HepG2 (cell line): ENCODE data around the gene BICDL1. TPM values are rescaled to one million over a fixed set of nuclear protein-coding genes. Genes with fewer than 3 reads are reported as not detected.
A peak's percentile ranks its signal among the peaks of the same experiment; 100 is the strongest.

Experiments used
- CREM ChIP-seq, 2 experiments: sonication (generic) in 1 of 2; formaldehyde crosslinking in 1 of 2; IDR thresholded peaks; 2 replicates each; pipeline versions ENCODE4 v1.4.0 to v1.6.1; 2016 to 2020; ENCODE audit warnings: antibody characterized with exemption in 1 of 2, mild to moderate bottlenecking in 1 of 2, missing genetic modification reagents in 1 of 2
- EED ChIP-seq: sonication (generic); formaldehyde crosslinking; IDR thresholded peaks from 2 replicates; pipeline ENCODE4 v1.5.0; 2020; ENCODE audit warnings: mild to moderate bottlenecking, missing genetic modification reagents
- GABPA ChIP-seq, 2 experiments: IDR thresholded peaks; 2 replicates each; pipeline ENCODE4 v1.6.1; 2011 to 2016; ENCODE audit warnings: low read depth in 2 of 2, low read length in 1 of 2, missing biosample characterization in 1 of 2, missing genetic modification characterization in 1 of 2
- HDAC1 ChIP-seq: sonication (generic); formaldehyde crosslinking; IDR thresholded peaks from 2 replicates; pipeline ENCODE4 v1.5.1; 2020; ENCODE audit warnings: mild to moderate bottlenecking, missing genetic modification reagents
- JDP2 ChIP-seq: sonication (generic); formaldehyde crosslinking; IDR thresholded peaks from 2 replicates; pipeline ENCODE4 v1.8.1; 2022; ENCODE audit warnings: missing genetic modification reagents, borderline replicate concordance
- KDM1A ChIP-seq: IDR thresholded peaks from 2 replicates; pipeline ENCODE4 v1.6.1; 2016; ENCODE audit warnings: missing compliant biosample characterization
- MED1 ChIP-seq: sonication (generic); formaldehyde crosslinking; IDR thresholded peaks from 2 replicates; pipeline ENCODE4 v1.4.0; 2020; ENCODE audit warnings: missing genetic modification reagents
- NR2F6 ChIP-seq, 2 experiments: IDR thresholded peaks; 2 replicates each; pipeline ENCODE4 v1.6.1; 2016; ENCODE audit warnings: antibody characterized with exemption in 1 of 2, mild to moderate bottlenecking in 1 of 2
- PTBP1 ChIP-seq: fragments of 200-400 bp; formaldehyde crosslinking; IDR thresholded peaks from 2 replicates; pipeline ENCODE4 v1.6.1; 2018; ENCODE audit warnings: low read length, low read depth; ENCODE audit not compliant: poor library complexity, severe bottlenecking
- SMARCE1 ChIP-seq: fragments of 450-650 bp; IDR thresholded peaks from 2 replicates; pipeline ENCODE4 v1.6.1; 2017; ENCODE audit warnings: borderline replicate concordance
- SP140L ChIP-seq: sonication (generic); formaldehyde crosslinking; IDR thresholded peaks from 2 replicates; pipeline ENCODE4 v1.4.0; 2020; ENCODE audit warnings: missing genetic modification reagents, borderline replicate concordance
- SP5 ChIP-seq: IDR thresholded peaks from 2 replicates; pipeline ENCODE4 v1.6.1; 2016; ENCODE audit warnings: low read depth, borderline replicate concordance
- SRSF1 ChIP-seq: fragments of 200-400 bp; formaldehyde crosslinking; optimal IDR thresholded peaks from 2 replicates; pipeline ENCODE3; 2017; ENCODE audit warnings: mild to moderate bottlenecking, low read depth, low read length, moderate library complexity
- TAF1 ChIP-seq: sonication (generic); formaldehyde crosslinking; IDR thresholded peaks from 2 replicates; pipeline ENCODE4 v1.4.0; 2020; ENCODE audit warnings: missing genetic modification reagents
- TAF15 ChIP-seq: fragments of 200-400 bp; formaldehyde crosslinking; IDR thresholded peaks from one replicate; pipeline ENCODE4 v1.6.1; 2018; ENCODE audit warnings: mild to moderate bottlenecking, low read depth, low read length; ENCODE audit not compliant: poor library complexity, severe bottlenecking
- TP53 ChIP-seq: sonication (generic); formaldehyde crosslinking; conservative IDR thresholded peaks from 2 replicates; pipeline ENCODE4 v1.4.0; 2020; ENCODE audit warnings: missing genetic modification reagents
- TRIM24 ChIP-seq: sonication (generic); formaldehyde crosslinking; IDR thresholded peaks from 2 replicates; pipeline ENCODE4 v1.8.0; 2022; ENCODE audit warnings: mild to moderate bottlenecking, missing genetic modification reagents
- ZFP41 ChIP-seq: sonication (generic); formaldehyde crosslinking; IDR thresholded peaks from 2 replicates; pipeline ENCODE4 v1.4.0; 2020; ENCODE audit warnings: mild to moderate bottlenecking, missing genetic modification reagents, borderline replicate concordance
- ZNF232 ChIP-seq: sonication (generic); formaldehyde crosslinking; IDR thresholded peaks from 2 replicates; pipeline ENCODE4 v1.4.0; 2020; ENCODE audit warnings: missing genetic modification reagents, borderline replicate concordance
- ZNF256 ChIP-seq: sonication (generic); formaldehyde crosslinking; conservative IDR thresholded peaks from 2 replicates; pipeline ENCODE4 v1.4.0; 2020; ENCODE audit warnings: missing genetic modification reagents
- ZNF446 ChIP-seq: sonication (generic); formaldehyde crosslinking; IDR thresholded peaks from 2 replicates; pipeline ENCODE4 v1.5.0; 2020; ENCODE audit warnings: mild to moderate bottlenecking, missing genetic modification reagents
- ZNF776 ChIP-seq: sonication (generic); formaldehyde crosslinking; IDR thresholded peaks from 2 replicates; pipeline ENCODE4 v1.4.0; 2020; ENCODE audit warnings: mild to moderate bottlenecking, missing genetic modification reagents
- ZNF781 ChIP-seq: sonication (generic); formaldehyde crosslinking; IDR thresholded peaks from 2 replicates; pipeline ENCODE4 v1.5.1; 2020; ENCODE audit warnings: borderline replicate concordance, mild to moderate bottlenecking, missing genetic modification reagents; ENCODE audit errors: not compliant biosample characterization
- polyA plus RNA-seq, 8 experiments: library from polyadenylated mRNA; depleted of rRNA in 3 of 8; stranded (reverse) in 7 of 8; unstranded in 1 of 8; fragments of >200 nt; fragmentation: Illumina TruSeq in 4 of 8; extraction: Trizol in 4 of 8; gene quantifications; 2 replicates each; pipeline versions ENCODE4 v1.2.1 to v1.2.3, GENCODE V29; 2011 to 2016; ENCODE audit warnings: low read depth in 4 of 8, missing spikeins in 1 of 8, mixed read lengths in 1 of 8; ENCODE audit not compliant: insufficient read depth in 1 of 8
- total RNA-seq, 5 experiments: library from RNA; depleted of rRNA; stranded (reverse); fragments of >200 nt; fragmentation: Illumina TruSeq; extraction: Trizol; gene quantifications; 2 replicates each; pipeline ENCODE4 v1.2.3, GENCODE V29; 2016; ENCODE audit warnings: low read depth in 1 of 5
- TF ChIP-seq, protein P1 (sequence below): sonication (generic); formaldehyde crosslinking; IDR thresholded peaks from 2 replicates; pipeline ENCODE4 v1.4.0; 2020; ENCODE audit warnings: missing genetic modification reagents
- TF ChIP-seq, protein P2 (sequence below): sonication (generic); formaldehyde crosslinking; conservative IDR thresholded peaks from 2 replicates; pipeline ENCODE4 v1.4.0; 2020; ENCODE audit warnings: mild to moderate bottlenecking, missing genetic modification reagents, moderate library complexity
- TF ChIP-seq, protein P3 (sequence below): sonication (generic); formaldehyde crosslinking; IDR thresholded peaks from 2 replicates; pipeline ENCODE4 v1.5.0; 2020; ENCODE audit warnings: mild to moderate bottlenecking, low read depth, missing genetic modification reagents, borderline replicate concordance
- TF ChIP-seq, protein P4 (sequence below): IDR thresholded peaks from 2 replicates; pipeline ENCODE4 v1.6.1; 2016; ENCODE audit warnings: low read depth

BICDL1 gene
- total and polyA plus RNA-seq, 2 of the 13 experiments (the other 11 are each of a cell fraction or from before 2014, with no cell fraction given): 3.6 to 9.7 TPM

DNA sequence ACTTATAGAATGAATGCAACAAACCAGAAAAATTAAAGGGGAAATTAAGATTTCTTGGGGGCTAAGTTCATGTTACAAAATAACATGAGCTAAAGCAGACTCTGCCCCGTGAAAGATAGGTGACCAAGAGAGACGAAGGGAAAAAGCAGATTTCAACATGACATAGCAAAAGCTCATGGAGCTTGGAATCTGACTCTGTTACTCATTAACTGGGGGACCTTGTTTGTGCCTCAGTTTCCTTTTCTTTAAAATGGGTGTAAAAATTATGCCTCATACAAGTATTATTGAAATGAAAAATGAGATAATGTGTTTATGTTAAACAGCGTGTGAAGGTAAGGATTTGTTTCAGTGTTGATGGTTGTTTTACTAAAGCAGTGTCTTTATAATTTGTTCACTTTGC is 11.5 kb downstream of the BICDL1 start (continued):
- TF ChIP-seq ZFP41 (CRISPR knock-in tag) (no peak), ZNF781 (CRISPR knock-in tag) (no peak), ZNF232 (no peak), TAF15 (no peak), SRSF1 (no peak), TP53 (no peak), ZNF256 (CRISPR knock-in tag) (no peak), PTBP1 (no peak), ZNF446 (CRISPR knock-in tag) (no peak), JDP2 (CRISPR knock-in tag) (no peak), HDAC1 (no peak), CREM (IDR thresholded peaks at IDR 0.05) (0 out of 2 replicates have a peak, but pooled peaks have one; percentile 33), CREM (CRISPR knock-in tag; IDR thresholded peaks at IDR 0.05) (no peak), SP5 (CRISPR knock-in tag) (no peak), GABPA (IDR thresholded peaks at IDR 0.05; ENCODE audit: low read depth, low read length) (no peak), GABPA (CRISPR knock-in tag; IDR thresholded peaks at IDR 0.05; ENCODE audit: low read depth) (no peak), SP140L (no peak), MED1 (0 out of 2 replicates have a peak, but pooled peaks have one; percentile 25), SMARCE1 (no peak), KDM1A (CRISPR knock-in tag) (0 out of 2 replicates have a peak, but pooled peaks have one; percentile 43), TAF1 (CRISPR knock-in tag) (no peak), ZNF776 (CRISPR knock-in tag) (no peak), TRIM24 (CRISPR knock-in tag) (no peak), NR2F6 (IDR thresholded peaks at IDR 0.05) (0 out of 2 replicates have a peak, but pooled peaks have one; percentile 11), NR2F6 (CRISPR knock-in tag; IDR thresholded peaks at IDR 0.05) (no peak), EED (no peak)
- TF ChIP-seq, protein P1, sequence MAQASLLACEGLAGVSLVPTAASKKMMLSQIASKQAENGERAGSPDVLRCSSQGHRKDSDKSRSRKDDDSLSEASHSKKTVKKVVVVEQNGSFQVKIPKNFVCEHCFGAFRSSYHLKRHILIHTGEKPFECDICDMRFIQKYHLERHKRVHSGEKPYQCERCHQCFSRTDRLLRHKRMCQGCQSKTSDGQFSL (CRISPR knock-in tag): no peak
- TF ChIP-seq, protein P2, sequence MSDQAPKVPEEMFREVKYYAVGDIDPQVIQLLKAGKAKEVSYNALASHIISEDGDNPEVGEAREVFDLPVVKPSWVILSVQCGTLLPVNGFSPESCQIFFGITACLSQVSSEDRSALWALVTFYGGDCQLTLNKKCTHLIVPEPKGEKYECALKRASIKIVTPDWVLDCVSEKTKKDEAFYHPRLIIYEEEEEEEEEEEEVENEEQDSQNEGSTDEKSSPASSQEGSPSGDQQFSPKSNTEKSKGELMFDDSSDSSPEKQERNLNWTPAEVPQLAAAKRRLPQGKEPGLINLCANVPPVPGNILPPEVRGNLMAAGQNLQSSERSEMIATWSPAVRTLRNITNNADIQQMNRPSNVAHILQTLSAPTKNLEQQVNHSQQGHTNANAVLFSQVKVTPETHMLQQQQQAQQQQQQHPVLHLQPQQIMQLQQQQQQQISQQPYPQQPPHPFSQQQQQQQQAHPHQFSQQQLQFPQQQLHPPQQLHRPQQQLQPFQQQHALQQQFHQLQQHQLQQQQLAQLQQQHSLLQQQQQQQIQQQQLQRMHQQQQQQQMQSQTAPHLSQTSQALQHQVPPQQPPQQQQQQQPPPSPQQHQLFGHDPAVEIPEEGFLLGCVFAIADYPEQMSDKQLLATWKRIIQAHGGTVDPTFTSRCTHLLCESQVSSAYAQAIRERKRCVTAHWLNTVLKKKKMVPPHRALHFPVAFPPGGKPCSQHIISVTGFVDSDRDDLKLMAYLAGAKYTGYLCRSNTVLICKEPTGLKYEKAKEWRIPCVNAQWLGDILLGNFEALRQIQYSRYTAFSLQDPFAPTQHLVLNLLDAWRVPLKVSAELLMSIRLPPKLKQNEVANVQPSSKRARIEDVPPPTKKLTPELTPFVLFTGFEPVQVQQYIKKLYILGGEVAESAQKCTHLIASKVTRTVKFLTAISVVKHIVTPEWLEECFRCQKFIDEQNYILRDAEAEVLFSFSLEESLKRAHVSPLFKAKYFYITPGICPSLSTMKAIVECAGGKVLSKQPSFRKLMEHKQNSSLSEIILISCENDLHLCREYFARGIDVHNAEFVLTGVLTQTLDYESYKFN: 0 out of 2 replicates have a peak, but pooled peaks have one; percentile 13
- TF ChIP-seq, protein P3, sequence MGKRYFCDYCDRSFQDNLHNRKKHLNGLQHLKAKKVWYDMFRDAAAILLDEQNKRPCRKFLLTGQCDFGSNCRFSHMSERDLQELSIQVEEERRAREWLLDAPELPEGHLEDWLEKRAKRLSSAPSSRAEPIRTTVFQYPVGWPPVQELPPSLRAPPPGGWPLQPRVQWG (CRISPR knock-in tag): no peak
- TF ChIP-seq, protein P4, sequence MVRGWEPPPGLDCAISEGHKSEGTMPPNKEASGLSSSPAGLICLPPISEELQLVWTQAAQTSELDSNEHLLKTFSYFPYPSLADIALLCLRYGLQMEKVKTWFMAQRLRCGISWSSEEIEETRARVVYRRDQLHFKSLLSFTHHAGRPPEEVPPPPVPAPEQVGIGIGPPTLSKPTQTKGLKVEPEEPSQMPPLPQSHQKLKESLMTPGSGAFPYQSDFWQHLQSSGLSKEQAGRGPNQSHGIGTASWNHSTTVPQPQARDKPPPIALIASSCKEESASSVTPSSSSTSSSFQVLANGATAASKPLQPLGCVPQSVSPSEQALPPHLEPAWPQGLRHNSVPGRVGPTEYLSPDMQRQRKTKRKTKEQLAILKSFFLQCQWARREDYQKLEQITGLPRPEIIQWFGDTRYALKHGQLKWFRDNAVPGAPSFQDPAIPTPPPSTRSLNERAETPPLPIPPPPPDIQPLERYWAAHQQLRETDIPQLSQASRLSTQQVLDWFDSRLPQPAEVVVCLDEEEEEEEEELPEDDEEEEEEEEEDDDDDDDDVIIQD (CRISPR knock-in tag): no peak
